ENCODE results near the gene BCL2L2. TPM values are rescaled to one million over a fixed set of nuclear protein-coding genes. Genes with fewer than 3 reads are reported as not detected.

Gene BCL2L2
- total RNA-seq, 1 donor from 2014 or later: 21.4 TPM

DNA sequence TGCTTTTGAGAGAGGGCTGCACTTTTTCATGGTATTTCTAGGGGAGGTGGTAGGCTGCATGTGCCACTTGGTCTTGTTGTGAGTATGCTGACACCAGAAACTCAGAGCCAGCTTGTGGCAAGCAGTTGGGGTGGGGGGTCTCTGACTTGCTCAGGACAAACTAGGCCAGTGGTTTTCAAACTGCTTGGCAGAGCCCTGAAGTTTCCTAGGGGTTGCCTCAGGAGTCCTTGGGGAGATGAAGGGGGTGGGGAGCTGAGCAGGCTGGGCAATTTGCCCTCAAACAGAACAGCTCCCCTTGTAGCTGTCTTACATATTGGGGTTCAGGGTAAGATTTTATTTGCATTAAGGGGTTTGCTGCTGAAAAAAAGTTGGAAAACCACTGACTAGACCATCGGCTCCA, 3.9 kb downstream of the BCL2L2 start:
- Histone ChIP-seq H3K4me1 (ENCODE audit: insufficient read depth, low read length) (peaks cover 22% of the 10 kb centered on the region), H3K9ac (ENCODE audit: low read length) (no peak overlapping the region), H3K27ac (ENCODE audit: low read depth, low read length) (no peak overlapping the region), H2AFZ (ENCODE audit: low read depth, low read length) (no peak overlapping the region), H3K79me2 (ENCODE audit: insufficient read depth, low read length) (peaks cover 73% of the 10 kb centered on the region), H4K20me1 (ENCODE audit: insufficient read depth, low read length) (peaks cover 41% of the 10 kb centered on the region), H3K9me3 (ENCODE audit: insufficient read depth, low read depth, low read length) (no peaks in the 10 kb centered on the region), H3K4me2 (ENCODE audit: low read length) (no peak overlapping the region), H3K36me3 (ENCODE audit: insufficient read depth, low read length) (peaks cover 24% of the 10 kb centered on the region), H3K27me3 (ENCODE audit: insufficient read depth, low read length) (no peaks in the 10 kb centered on the region), H3K4me3 (ENCODE audit: insufficient read depth, low read depth, low read length) (no peak overlapping the region)
- TF ChIP-seq EZH2 (IDR thresholded peaks at IDR 0.05; ENCODE audit: insufficient read depth, low read length): no peak
- TF ChIP-seq, protein P1, sequence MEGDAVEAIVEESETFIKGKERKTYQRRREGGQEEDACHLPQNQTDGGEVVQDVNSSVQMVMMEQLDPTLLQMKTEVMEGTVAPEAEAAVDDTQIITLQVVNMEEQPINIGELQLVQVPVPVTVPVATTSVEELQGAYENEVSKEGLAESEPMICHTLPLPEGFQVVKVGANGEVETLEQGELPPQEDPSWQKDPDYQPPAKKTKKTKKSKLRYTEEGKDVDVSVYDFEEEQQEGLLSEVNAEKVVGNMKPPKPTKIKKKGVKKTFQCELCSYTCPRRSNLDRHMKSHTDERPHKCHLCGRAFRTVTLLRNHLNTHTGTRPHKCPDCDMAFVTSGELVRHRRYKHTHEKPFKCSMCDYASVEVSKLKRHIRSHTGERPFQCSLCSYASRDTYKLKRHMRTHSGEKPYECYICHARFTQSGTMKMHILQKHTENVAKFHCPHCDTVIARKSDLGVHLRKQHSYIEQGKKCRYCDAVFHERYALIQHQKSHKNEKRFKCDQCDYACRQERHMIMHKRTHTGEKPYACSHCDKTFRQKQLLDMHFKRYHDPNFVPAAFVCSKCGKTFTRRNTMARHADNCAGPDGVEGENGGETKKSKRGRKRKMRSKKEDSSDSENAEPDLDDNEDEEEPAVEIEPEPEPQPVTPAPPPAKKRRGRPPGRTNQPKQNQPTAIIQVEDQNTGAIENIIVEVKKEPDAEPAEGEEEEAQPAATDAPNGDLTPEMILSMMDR (IDR thresholded peaks at IDR 0.05; ENCODE audit: insufficient read depth, low read depth, low read length): no peak
- DNase-seq (ENCODE audit: low read depth): no peak
- H3K27ac Mint-ChIP-seq (ENCODE audit: unreplicated experiment): no peak overlapping the region
- H3K27me3 Mint-ChIP-seq (ENCODE audit: low read depth, unreplicated experiment): no peaks in the 10 kb centered on the region
- FAIRE-seq: no peak
- H3K36me3 Mint-ChIP-seq (ENCODE audit: low read depth, unreplicated experiment): peaks cover 16% of the 10 kb centered on the region
- no peak overlapping the region for H3K4me3 Mint-ChIP-seq (ENCODE audit: unreplicated experiment)
- no peaks in the 10 kb centered on the region for H3K9me3 Mint-ChIP-seq (ENCODE audit: unreplicated experiment)
- peaks cover 23% of the 10 kb centered on the region for H3K4me1 Mint-ChIP-seq (ENCODE audit: low read depth, unreplicated experiment)

DNA sequence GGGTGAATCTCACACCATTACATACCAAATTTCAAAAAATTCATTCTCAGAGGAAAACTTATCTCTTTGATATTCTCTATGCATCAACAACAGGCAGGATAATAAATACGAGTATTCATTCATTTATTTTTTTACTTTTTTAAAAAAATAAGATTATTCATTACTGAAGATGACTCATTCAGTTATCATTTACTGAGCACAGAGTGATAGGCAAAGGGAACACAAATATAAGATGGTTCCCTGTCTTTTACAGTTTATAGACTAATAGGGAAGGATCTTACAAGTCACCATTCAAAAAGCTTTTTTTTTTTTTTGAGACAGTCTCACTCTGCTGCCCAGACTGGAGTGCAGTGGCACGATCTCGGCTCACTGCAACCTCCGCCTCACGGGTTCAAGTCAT, 9.7 kb downstream of the BCL2L2 start:
- Mint-ChIP-seq H3K27ac (ENCODE audit: unreplicated experiment) (no peak overlapping the region), H3K36me3 (ENCODE audit: low read depth, unreplicated experiment) (peaks cover 8% of the 10 kb centered on the region), H3K4me1 (ENCODE audit: low read depth, unreplicated experiment) (no peaks in the 10 kb centered on the region), H3K9me3 (ENCODE audit: unreplicated experiment) (no peaks in the 10 kb centered on the region), H3K27me3 (ENCODE audit: low read depth, unreplicated experiment) (no peaks in the 10 kb centered on the region), H3K4me3 (ENCODE audit: unreplicated experiment) (no peak overlapping the region)
- Histone ChIP-seq H2AFZ (ENCODE audit: low read depth, low read length) (no peak overlapping the region), H3K4me2 (ENCODE audit: low read length) (no peak overlapping the region), H3K27ac (ENCODE audit: low read depth, low read length) (no peak overlapping the region), H3K9me3 (ENCODE audit: insufficient read depth, low read depth, low read length) (no peaks in the 10 kb centered on the region), H3K4me1 (ENCODE audit: insufficient read depth, low read length) (peaks cover 7% of the 10 kb centered on the region), H3K27me3 (ENCODE audit: insufficient read depth, low read length) (no peaks in the 10 kb centered on the region), H4K20me1 (ENCODE audit: insufficient read depth, low read length) (peaks cover 8% of the 10 kb centered on the region), H3K9ac (ENCODE audit: low read length) (no peak overlapping the region), H3K4me3 (ENCODE audit: insufficient read depth, low read depth, low read length) (no peak overlapping the region), H3K36me3 (ENCODE audit: insufficient read depth, low read length) (peaks cover 16% of the 10 kb centered on the region), H3K79me2 (ENCODE audit: insufficient read depth, low read length) (peaks cover 31% of the 10 kb centered on the region)
- FAIRE-seq (no peak), DNase-seq (ENCODE audit: low read depth) (no peak)
- TF ChIP-seq, protein P1 (IDR thresholded peaks at IDR 0.05; ENCODE audit: insufficient read depth, low read depth, low read length): no peak
- no peak for TF ChIP-seq EZH2 (IDR thresholded peaks at IDR 0.05; ENCODE audit: insufficient read depth, low read length)

DNA sequence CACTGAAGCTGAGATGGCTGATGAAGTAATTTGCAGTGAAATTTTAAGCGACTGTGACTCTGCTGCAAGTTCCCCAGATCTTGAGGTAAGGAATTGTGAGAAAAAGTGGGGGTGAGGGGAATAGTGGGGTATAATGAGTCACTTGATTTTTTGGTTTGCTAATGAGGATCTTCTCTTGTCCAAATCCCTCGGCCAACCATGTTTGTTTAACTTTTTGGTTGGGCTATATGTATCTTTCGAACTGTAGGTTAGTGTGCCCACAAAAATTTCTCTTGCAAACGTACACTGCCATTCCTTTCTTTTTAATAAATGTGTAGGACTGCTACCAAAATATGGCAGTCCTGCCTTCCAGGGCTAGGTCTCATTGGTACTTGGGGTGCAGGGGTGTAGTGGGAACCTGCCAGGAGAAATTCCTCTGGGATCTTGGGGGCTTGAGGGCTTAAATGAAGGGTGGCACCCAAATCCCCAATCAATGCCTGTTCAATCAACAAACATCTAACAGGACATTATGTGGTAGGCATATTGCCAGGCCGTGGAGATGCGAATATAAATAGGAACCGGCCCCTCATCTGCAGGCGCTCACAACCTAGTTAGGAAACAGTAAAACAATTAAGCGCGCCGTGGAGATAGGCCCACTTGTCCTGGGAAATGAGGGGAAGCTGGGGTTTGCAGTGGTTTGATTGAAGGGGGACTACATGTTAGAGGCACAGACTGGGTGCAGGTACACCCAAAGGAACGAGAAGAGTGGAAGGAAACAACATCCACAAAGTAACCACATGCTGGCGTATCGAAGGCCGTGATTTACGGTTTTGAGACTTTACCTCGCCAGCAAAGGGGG, 13.3 kb downstream of the BCL2L2 start:
- peak overlapping the region; percentile 58 for H3K4me3 ChIP-seq (ENCODE audit: insufficient read depth, low read depth, low read length)

More for the DNA sequence above, 13.3 kb downstream of the BCL2L2 start:
- Mint-ChIP-seq H3K4me3 (ENCODE audit: unreplicated experiment) (peak overlapping the region; percentile 81), H3K36me3 (ENCODE audit: low read depth, unreplicated experiment) (peaks cover 10% of the 10 kb centered on the region), H3K27ac (ENCODE audit: unreplicated experiment) (peak overlapping the region; percentile 93), H3K27me3 (ENCODE audit: low read depth, unreplicated experiment) (no peaks in the 10 kb centered on the region), H3K4me1 (ENCODE audit: low read depth, unreplicated experiment) (peaks cover 11% of the 10 kb centered on the region), H3K9me3 (ENCODE audit: unreplicated experiment) (no peaks in the 10 kb centered on the region)
- no peaks in the 10 kb centered on the region for H3K27me3 ChIP-seq (ENCODE audit: insufficient read depth, low read length)
- peak overlapping the region; percentile 91 for H3K27ac ChIP-seq (ENCODE audit: low read depth, low read length)
- FAIRE-seq: no peak
- peak overlapping the region; percentile 89 for H2AFZ ChIP-seq (ENCODE audit: low read depth, low read length)
- TF ChIP-seq, protein P1 (IDR thresholded peaks at IDR 0.05; ENCODE audit: insufficient read depth, low read depth, low read length): no peak
- TF ChIP-seq EZH2 (IDR thresholded peaks at IDR 0.05; ENCODE audit: insufficient read depth, low read length): no peak
- H3K4me2 ChIP-seq (ENCODE audit: low read length): peak overlapping the region; percentile 85
- H3K4me1 ChIP-seq (ENCODE audit: insufficient read depth, low read length): peaks cover 14% of the 10 kb centered on the region
- peaks cover 26% of the 10 kb centered on the region for H4K20me1 ChIP-seq (ENCODE audit: insufficient read depth, low read length)
- no peaks in the 10 kb centered on the region for H3K9me3 ChIP-seq (ENCODE audit: insufficient read depth, low read depth, low read length)
- H3K79me2 ChIP-seq (ENCODE audit: insufficient read depth, low read length): peaks cover 41% of the 10 kb centered on the region
- H3K9ac ChIP-seq (ENCODE audit: low read length): peak overlapping the region; percentile 71
- DNase-seq (ENCODE audit: low read depth): no peak
- peaks cover 29% of the 10 kb centered on the region for H3K36me3 ChIP-seq (ENCODE audit: insufficient read depth, low read length)

Data from astrocyte (in vitro differentiated cells and primary cell).